IMR-90 (cell line): ENCODE data around the gene VGF. TPM values are rescaled to one million over a fixed set of nuclear protein-coding genes. Genes with fewer than 3 reads are reported as not detected.

Experiments used
- ATAC-seq: fragments of 200-7000 bp; cut with Tn5 transposase; 2 replicates; pipeline ENCODE4 v1.9.1; 2020; ENCODE audit warnings: low read depth, mild to moderate bottlenecking, moderate library complexity
- BruUV-seq: library from RNA; stranded (reverse); fragments of 400-500 nt; replicated peaks from 2 replicates; lab custom pipeline; 2021; lab: Mats Ljungman, UMichigan
- CTCF ChIA-PET: fragments of 300-600 bp; formaldehyde crosslinking; extraction: SDS; loops from one replicate; lab custom pipeline; 2021; ENCODE audit warnings: antibody characterized with exemption; lab: Yijun Ruan, JAX
- POLR2A ChIA-PET: fragments of 300-600 bp; sonication (Branson Sonifier 250); formaldehyde crosslinking; loops from one replicate; lab custom pipeline; 2022; ENCODE audit warnings: antibody characterized with exemption; ENCODE audit not compliant: unreplicated experiment; lab: Charles Lee
- DNase-seq: peaks from one replicate; pipeline ENCODE4 v3.0.0; 2013
- H2AFZ ChIP-seq: replicated peaks from 2 replicates; pipeline ENCODE3; 2013; ENCODE audit warnings: low read length, mild to moderate bottlenecking; ENCODE audit not compliant: poor library complexity
- H2AK5ac ChIP-seq: 2 replicates; pipeline ENCODE4 v1.6.1; 2013; ENCODE audit warnings: low read depth, low read length, inconsistent platforms
- H2AK9ac ChIP-seq: replicated peaks from 2 replicates; pipeline ENCODE3; 2013; ENCODE audit warnings: mild to moderate bottlenecking, low read depth, low read length, moderate library complexity; ENCODE audit not compliant: poor library complexity
- H2BK120ac ChIP-seq: 2 replicates; pipeline ENCODE4 v1.6.1; 2013; ENCODE audit warnings: low read depth, low read length, inconsistent platforms
- H2BK15ac ChIP-seq: 3 replicates; pipeline ENCODE4 v1.6.1; 2013; ENCODE audit warnings: low read depth, low read length, inconsistent platforms
- H2BK20ac ChIP-seq: 2 replicates; pipeline ENCODE4 v1.6.1; 2013; ENCODE audit warnings: low read depth, mild to moderate bottlenecking, inconsistent platforms, low read length, moderate library complexity
- H2BK5ac ChIP-seq: 2 replicates; pipeline ENCODE4 v1.6.1; 2013; ENCODE audit warnings: mild to moderate bottlenecking, low read depth, low read length, inconsistent platforms; ENCODE audit not compliant: poor library complexity, severe bottlenecking
- H3K14ac ChIP-seq: replicated peaks from 2 replicates; pipeline ENCODE4 v1.6.1; 2013; ENCODE audit warnings: low read depth, low read length, inconsistent platforms
- H3K18ac ChIP-seq: 2 replicates; pipeline ENCODE4 v1.6.1; 2013; ENCODE audit warnings: low read depth, low read length, control low read depth
- H3K23ac ChIP-seq: 2 replicates; pipeline ENCODE4 v1.6.1; 2013; ENCODE audit warnings: low read depth, low read length, inconsistent platforms
- H3K27ac ChIP-seq: 2 replicates; pipeline ENCODE4 v1.5.1; 2013; ENCODE audit warnings: mild to moderate bottlenecking, control low read depth, low read length; ENCODE audit not compliant: insufficient read depth
- H3K27me3 ChIP-seq: 2 replicates; pipeline ENCODE4 v1.6.1; 2013; ENCODE audit warnings: low read length; ENCODE audit not compliant: control insufficient read depth, insufficient read depth
- H3K36me3 ChIP-seq: 2 replicates; pipeline ENCODE4 v1.6.1; 2013; ENCODE audit warnings: low read length, mixed read lengths; ENCODE audit not compliant: control insufficient read depth, insufficient read depth
- H3K4ac ChIP-seq: 2 replicates; pipeline ENCODE4 v1.6.1; 2013; ENCODE audit warnings: low read depth, low read length, inconsistent platforms
- H3K4me1 ChIP-seq: 2 replicates; pipeline ENCODE4 v1.6.1; 2013; ENCODE audit warnings: low read length, mixed read lengths; ENCODE audit not compliant: control insufficient read depth, insufficient read depth
- H3K4me2 ChIP-seq: 2 replicates; pipeline ENCODE4 v1.6.1; 2013; ENCODE audit warnings: low read depth, mild to moderate bottlenecking, control low read depth, low read length, moderate library complexity
- H3K4me3 ChIP-seq: 2 replicates; pipeline ENCODE4 v1.5.1; 2013; ENCODE audit warnings: low read depth, mild to moderate bottlenecking, control low read depth, low read length, moderate library complexity; ENCODE audit not compliant: insufficient read depth
- H3K56ac ChIP-seq: 2 replicates; pipeline ENCODE4 v1.6.1; 2013; ENCODE audit warnings: low read length, inconsistent platforms; ENCODE audit not compliant: insufficient read depth; ENCODE audit errors: extremely low read depth
- H3K79me1 ChIP-seq, 2 experiments: 2 replicates each; pipeline ENCODE4 v1.6.1; 2013; ENCODE audit warnings: low read length in 2 of 2, inconsistent platforms in 1 of 2, low read depth in 1 of 2
- H3K9ac ChIP-seq: 2 replicates; pipeline ENCODE4 v1.6.1; 2013; ENCODE audit warnings: low read depth, low read length, control low read depth
- H3K9me1 ChIP-seq: 2 replicates; pipeline ENCODE4 v1.6.1; 2013; ENCODE audit warnings: low read length, inconsistent platforms; ENCODE audit not compliant: insufficient read depth
- H3K9me3 ChIP-seq: 2 replicates; pipeline ENCODE4 v1.6.1; 2013; ENCODE audit warnings: low read length; ENCODE audit not compliant: control insufficient read depth, insufficient read depth
- H4K20me1 ChIP-seq: 2 replicates; pipeline ENCODE4 v1.6.1; 2013; ENCODE audit warnings: low read length, inconsistent platforms; ENCODE audit not compliant: insufficient read depth
- H4K5ac ChIP-seq: 2 replicates; pipeline ENCODE4 v1.6.1; 2013; ENCODE audit warnings: mild to moderate bottlenecking, low read depth, low read length, control low read depth
- H4K8ac ChIP-seq, 2 experiments: 2 replicates each; pipeline ENCODE4 v1.6.1; 2013; ENCODE audit warnings: low read depth in 2 of 2, low read length in 2 of 2, control low read depth in 1 of 2, inconsistent platforms in 1 of 2
- H4K91ac ChIP-seq: 2 replicates; pipeline ENCODE4 v1.6.1; 2013; ENCODE audit warnings: low read depth, low read length, inconsistent platforms; ENCODE audit not compliant: insufficient read depth
- CHD1 ChIP-seq: IDR thresholded peaks from 2 replicates; pipeline ENCODE4 v1.6.1; 2012; ENCODE audit warnings: low read depth, low read length, improper control_type of control experiment
- CTCF ChIP-seq: conservative IDR thresholded peaks from 2 replicates; pipeline ENCODE4 v1.5.1; 2012; ENCODE audit warnings: mild to moderate bottlenecking, low read depth, low read length, improper control_type of control experiment
- ELK1 ChIP-seq: fragments of 150-350 bp; IDR thresholded peaks from 2 replicates; pipeline ENCODE4 v1.6.1; 2016; ENCODE audit warnings: low read depth, mild to moderate bottlenecking, low read length, moderate library complexity, borderline replicate concordance
- MAFK ChIP-seq: IDR thresholded peaks from 2 replicates; pipeline ENCODE4 v1.6.1; 2012; ENCODE audit warnings: low read depth, low read length, improper control_type of control experiment
- MAZ ChIP-seq: IDR thresholded peaks from 2 replicates; pipeline ENCODE4 v1.6.1; 2012; ENCODE audit warnings: low read depth, mild to moderate bottlenecking, low read length, improper control_type of control experiment, moderate library complexity, borderline replicate concordance
- MXI1 ChIP-seq: IDR thresholded peaks from 2 replicates; pipeline ENCODE4 v1.6.1; 2012; ENCODE audit warnings: low read depth, mild to moderate bottlenecking, low read length, moderate library complexity, borderline replicate concordance
- POLR2A ChIP-seq: IDR thresholded peaks from 2 replicates; pipeline ENCODE4 v1.6.1; 2012; ENCODE audit warnings: mild to moderate bottlenecking, low read depth, low read length
- RAD21 ChIP-seq: IDR thresholded peaks from 2 replicates; pipeline ENCODE4 v1.6.1; 2012; ENCODE audit warnings: low read length, improper control_type of control experiment
- USF2 ChIP-seq: fragments of 150-350 bp; IDR thresholded peaks from 2 replicates; pipeline ENCODE4 v1.6.1; 2017; ENCODE audit warnings: mild to moderate bottlenecking, antibody characterized with exemption, low read length, low read depth
- WGBS, 2 experiments: methylation state at CpG; one replicate each; pipeline versions ENCODE4 v1.1.5 to v1.1.7; 2013; ENCODE audit warnings: missing lambda C conversion rate in 2 of 2; ENCODE audit not compliant: insufficient read length in 1 of 2; ENCODE audit errors: extremely low coverage in 2 of 2; 5-methylcytosine and 5-hydroxymethylcytosine counted together
- dilution Hi-C: fragments of 300-500 bp; cut with HindIII; formaldehyde crosslinking; loops from one replicate; pipeline ENCODE4 v1.14.3; 2018; ENCODE audit warnings: low sequenced_read_pairs; ENCODE audit not compliant: unreplicated experiment
- in situ Hi-C: fragments of 300-500 bp; cut with MboI; formaldehyde crosslinking; loops from 3 replicates; pipeline ENCODE4 v1.14.3; 2019; ENCODE audit warnings: low sequenced_read_pairs, inconsistent platforms, mixed read lengths
- intact Hi-C: fragments of 100-400 bp; cut with micrococcal nuclease; formaldehyde crosslinking; loops from 2 replicates; pipeline ENCODE4 v1.10.0; 2022
- polyA plus RNA-seq, 3 experiments: library from polyadenylated mRNA; depleted of rRNA; stranded (reverse); fragments of >200 nt; gene quantifications; 2 replicates each; pipeline ENCODE4 v1.2.3, GENCODE V29; 2012; ENCODE audit warnings: low replicate concordance in 1 of 3
- total RNA-seq: library from RNA; depleted of rRNA; stranded (reverse); fragments of >200 nt; gene quantifications from 2 replicates; pipeline ENCODE4 v1.2.3, GENCODE V29; 2012

VGF gene
- total and polyA plus RNA-seq, 2 of the 4 experiments (the other 2 are of a cell fraction) = 0.18 to 0.50 TPM

GRCh38 chr7:101140746-101141382 lies 24.5 kb downstream of the VGF start:
- H3K23ac ChIP-seq = no peak overlapping the region
- H2AK9ac ChIP-seq = no peak overlapping the region
- no peak overlapping the region for H3K56ac ChIP-seq
- no TSS peak for BruUV-seq
- no peak overlapping the region for H2AFZ ChIP-seq
- ATAC-seq (no peak), DNase-seq (no peak)
- H2BK15ac ChIP-seq = peak overlapping the region; percentile 43; the same call in 2 of the 3 replicates
- no peak overlapping the region for H3K4me2 ChIP-seq
- dilution Hi-C loops = no loop called here
- H3K9ac ChIP-seq = no peak overlapping the region
- POLR2A ChIA-PET = interaction anchor here (1.8 kb wide), 1 partner anchor 56 kb away, joined by 4 read pairs; the partner anchor contains the start of gene TRIM56
- no peak overlapping the region for H3K27ac ChIP-seq
- H2BK5ac ChIP-seq = peak overlapping the region; percentile 28
- intact Hi-C loops = no loop called here
- TF ChIP-seq CTCF = no peak
- peak; percentile 81; the same call in 1 of the 2 replicates for TF ChIP-seq POLR2A
- no peak for TF ChIP-seq MXI1
- no peak for TF ChIP-seq USF2
- no peak for TF ChIP-seq RAD21
- TF ChIP-seq ELK1 = no peak
- no peak for TF ChIP-seq MAZ
- no peak for TF ChIP-seq CHD1
- TF ChIP-seq MAFK = no peak
- H4K5ac ChIP-seq = no peak overlapping the region
- 90% methylated on average over 2 of the region's 4 CpGs; no CpG with 5 or more reads in 1 of the 2 experiments for WGBS, 2 experiments
- H3K9me1 ChIP-seq = peaks cover 5% of the 10 kb centered on the region; the same call in 1 of the 2 replicates
- no peak overlapping the region for H3K14ac ChIP-seq
- H3K4me1 ChIP-seq = peaks cover 13% of the 10 kb centered on the region; the same call in 1 of the 2 replicates
- CTCF ChIA-PET = interaction anchor here (2.1 kb wide), 1 partner anchor 51 kb away, joined by 8 read pairs; no protein-coding TSS in a partner anchor
- H3K27me3 ChIP-seq = peaks cover under 1% of the 10 kb centered on the region; the same call in 1 of the 2 replicates
- no peak overlapping the region; the same call in 1 of the 2 replicates for H4K91ac ChIP-seq
- peaks cover 14% of the 10 kb centered on the region for H3K36me3 ChIP-seq
- no peaks in the 10 kb centered on the region for H3K9me3 ChIP-seq
- peak overlapping the region; percentile 17; the same call in 1 of the 2 replicates for H2BK20ac ChIP-seq
- peaks cover 17% of the 10 kb centered on the region for H4K20me1 ChIP-seq
- H2AK5ac ChIP-seq = peak overlapping the region; percentile 69; the same call in 1 of the 2 replicates
- H3K4me3 ChIP-seq = no peak overlapping the region
- H3K4ac ChIP-seq = peak overlapping the region; percentile 60; the same call in 1 of the 2 replicates
- H4K8ac ChIP-seq = no peak overlapping the region; a peak in 1 of 4 replicates
- peaks cover 0 to 11% of the 10 kb centered on the region in 2 experiments; a peak in 2 of 4 replicates for H3K79me1 ChIP-seq
- H3K18ac ChIP-seq = no peak overlapping the region
- H2BK120ac ChIP-seq = peak overlapping the region; percentile 57; the same call in 1 of the 2 replicates
- in situ Hi-C loops = no loop called here
